H9 (cell line): ENCODE measurements around the gene COL18A1. TPM values are rescaled to one million over a fixed set of nuclear protein-coding genes. Genes with fewer than 3 reads are reported as not detected.

Experiments used
- DNase-seq: peaks from one replicate; pipeline ENCODE4 v3.0.0-alpha.2; 2017
- H2AFZ ChIP-seq: one replicate; pipeline ENCODE4 v1.6.1; 2013; ENCODE audit warnings: mild to moderate bottlenecking, low read length, control low read depth, moderate library complexity
- H2AK5ac ChIP-seq: 2 replicates; pipeline ENCODE4 v1.6.1; 2013; ENCODE audit warnings: low read length, control low read depth, mixed read lengths; ENCODE audit not compliant: insufficient read length
- H2BK120ac ChIP-seq: one replicate; pipeline ENCODE4 v1.6.1; 2013; ENCODE audit warnings: low read depth, mild to moderate bottlenecking, low read length, control low read depth, inconsistent platforms; ENCODE audit not compliant: poor library complexity, severe bottlenecking
- H2BK12ac ChIP-seq: 2 replicates; pipeline ENCODE4 v1.6.1; 2013; ENCODE audit warnings: low read length, control low read depth, mixed read lengths, low read depth; ENCODE audit not compliant: insufficient read length
- H2BK15ac ChIP-seq: 2 replicates; pipeline ENCODE4 v1.6.1; 2013; ENCODE audit warnings: low read depth, low read length, control low read depth
- H2BK20ac ChIP-seq: one replicate; pipeline ENCODE4 v1.6.1; 2013; ENCODE audit warnings: low read depth, mild to moderate bottlenecking, low read length, control low read depth, inconsistent platforms; ENCODE audit not compliant: poor library complexity, severe bottlenecking
- H2BK5ac ChIP-seq: 2 replicates; pipeline ENCODE4 v1.6.1; 2013; ENCODE audit warnings: low read length, control low read depth, mixed read lengths; ENCODE audit not compliant: insufficient read length
- H3K14ac ChIP-seq: 2 replicates; pipeline ENCODE4 v1.6.1; 2013; ENCODE audit warnings: low read length, control low read depth; ENCODE audit not compliant: insufficient read depth
- H3K18ac ChIP-seq: 2 replicates; pipeline ENCODE4 v1.6.1; 2013; ENCODE audit warnings: low read depth, mild to moderate bottlenecking, mixed read lengths, low read length, control low read depth; ENCODE audit not compliant: insufficient read length
- H3K23ac ChIP-seq: 2 replicates; pipeline ENCODE4 v1.6.1; 2013; ENCODE audit warnings: low read length, control low read depth, mixed read lengths, low read depth; ENCODE audit not compliant: insufficient read length
- H3K23me2 ChIP-seq: 2 replicates; pipeline ENCODE4 v1.6.1; 2013; ENCODE audit warnings: low read depth, mild to moderate bottlenecking, mixed read lengths, low read length, control low read depth; ENCODE audit not compliant: insufficient read length, poor library complexity, severe bottlenecking
- H3K27ac ChIP-seq: 2 replicates; pipeline ENCODE4 v1.5.1; 2013; ENCODE audit warnings: low read length, control low read depth, mixed read lengths, low read depth; ENCODE audit not compliant: insufficient read length
- H3K27me3 ChIP-seq: 2 replicates; pipeline ENCODE4 v1.6.1; 2013; ENCODE audit warnings: low read length, control low read depth, inconsistent platforms; ENCODE audit not compliant: insufficient read depth
- H3K4ac ChIP-seq: 2 replicates; pipeline ENCODE4 v1.6.1; 2013; ENCODE audit warnings: low read depth, mild to moderate bottlenecking, control low read depth, inconsistent platforms, low read length, moderate library complexity
- H3K4me1 ChIP-seq: 2 replicates; pipeline ENCODE4 v1.6.1; 2013; ENCODE audit warnings: low read length, control low read depth, inconsistent platforms; ENCODE audit not compliant: insufficient read depth
- H3K4me2 ChIP-seq: 2 replicates; pipeline ENCODE4 v1.6.1; 2013; ENCODE audit warnings: low read length, control low read depth, mixed read lengths; ENCODE audit not compliant: insufficient read length, insufficient read depth
- H3K56ac ChIP-seq: 2 replicates; pipeline ENCODE4 v1.6.1; 2013; ENCODE audit warnings: low read depth, mild to moderate bottlenecking, mixed read lengths, low read length, control low read depth; ENCODE audit not compliant: insufficient read length
- H3K79me1 ChIP-seq: 2 replicates; pipeline ENCODE4 v1.6.1; 2013; ENCODE audit warnings: low read depth, mild to moderate bottlenecking, moderate library complexity, low read length, control low read depth, inconsistent platforms; ENCODE audit not compliant: insufficient read depth, poor library complexity, severe bottlenecking
- H3K79me2 ChIP-seq: 2 replicates; pipeline ENCODE4 v1.6.1; 2013; ENCODE audit warnings: low read length, control low read depth, inconsistent platforms; ENCODE audit not compliant: insufficient read depth
- H3K9ac ChIP-seq: 2 replicates; pipeline ENCODE4 v1.6.1; 2013; ENCODE audit warnings: low read length, control low read depth, mixed read lengths; ENCODE audit not compliant: insufficient read length; ENCODE audit errors: extremely low read depth
- H3K9me3 ChIP-seq: one replicate; pipeline ENCODE4 v1.6.1; 2013; ENCODE audit warnings: low read depth, low read length, inconsistent platforms; ENCODE audit not compliant: control insufficient read depth
- H3T11ph ChIP-seq: one replicate; pipeline ENCODE4 v1.6.1; 2013; ENCODE audit warnings: mild to moderate bottlenecking, low read length, control low read depth, inconsistent platforms
- H4K20me1 ChIP-seq: one replicate; pipeline ENCODE4 v1.6.1; 2013; ENCODE audit not compliant: control insufficient read depth, insufficient read length, insufficient read depth
- H4K5ac ChIP-seq: 2 replicates; pipeline ENCODE4 v1.6.1; 2013; ENCODE audit warnings: low read depth, mild to moderate bottlenecking, mixed read lengths, low read length, control low read depth; ENCODE audit not compliant: insufficient read length
- H4K8ac ChIP-seq: replicated peaks from 2 replicates; pipeline ENCODE4 v1.6.1; 2013; ENCODE audit warnings: low read length, control low read depth, mixed read lengths, low read depth; ENCODE audit not compliant: insufficient read length
- H4K91ac ChIP-seq: 2 replicates; pipeline ENCODE4 v1.6.1; 2013; ENCODE audit warnings: low read depth, mild to moderate bottlenecking, moderate library complexity, mixed read lengths, low read length, control low read depth; ENCODE audit not compliant: insufficient read length
- H3K27ac Mint-ChIP-seq, 3 experiments: 2 replicates in 2 of 3; 3 replicates in 1 of 3; pipeline ENCODE4 v1.8.0; 2020 to 2021; ENCODE audit warnings: mixed read lengths in 3 of 3, mild to moderate bottlenecking in 1 of 3, moderate library complexity in 1 of 3
- H3K27me3 Mint-ChIP-seq: 2 replicates; pipeline ENCODE4 v1.8.0; 2021; ENCODE audit warnings: low read depth, mild to moderate bottlenecking, moderate library complexity, mixed read lengths
- H3K36me3 Mint-ChIP-seq, 3 experiments: 2 replicates in 2 of 3; 3 replicates in 1 of 3; pipeline ENCODE4 v1.8.0; 2020 to 2021; ENCODE audit warnings: low read depth in 3 of 3, mixed read lengths in 3 of 3; ENCODE audit not compliant: insufficient read depth in 1 of 3
- H3K4me1 Mint-ChIP-seq, 2 experiments: 2 replicates each; pipeline ENCODE4 v1.8.0; 2020; ENCODE audit warnings: mixed read lengths in 2 of 2
- H3K4me3 Mint-ChIP-seq, 2 experiments: 2 replicates in 1 of 2; 3 replicates in 1 of 2; pipeline ENCODE4 v1.8.0; 2020 to 2021; ENCODE audit warnings: mild to moderate bottlenecking in 2 of 2, mixed read lengths in 2 of 2, moderate library complexity in 1 of 2
- H3K9me3 Mint-ChIP-seq, 2 experiments: 2 replicates in 1 of 2; 3 replicates in 1 of 2; pipeline ENCODE4 v1.8.0; 2020; ENCODE audit warnings: mild to moderate bottlenecking in 2 of 2, mixed read lengths in 2 of 2, moderate library complexity in 1 of 2
- CTCF ChIP-seq: fragments of 200-600 bp; sonication (generic); conservative IDR thresholded peaks from 3 replicates; pipeline ENCODE4 v1.8.0; 2021; ENCODE audit warnings: antibody characterized with exemption, mild to moderate bottlenecking
- WGBS: extraction: QIAGEN DNeasy Blood & Tissue Kit; methylation state at CpG from one replicate; pipeline ENCODE4 v1.1.7; 2013; ENCODE audit warnings: missing lambda C conversion rate, low lambda C conversion rate, mixed read lengths; ENCODE audit not compliant: insufficient read length; ENCODE audit errors: extremely low coverage; 5-methylcytosine and 5-hydroxymethylcytosine counted together
- total RNA-seq: library from RNA; stranded (reverse); gene quantifications from 2 replicates; pipeline ENCODE4 v1.2.1, GENCODE V29; 2021

The COL18A1 gene
- total RNA-seq, 1 experiment from 2014 or later = 232 TPM

- H3T11ph ChIP-seq = no peak overlapping the region
- H3K4me2 ChIP-seq = no peak overlapping the region
- no peaks in the 10 kb centered on the region for H4K20me1 ChIP-seq
- no peak overlapping the region for H2AFZ ChIP-seq
- H3K79me2 ChIP-seq = peaks cover 33% of the 10 kb centered on the region; the same call in 1 of the 2 replicates
- H3K56ac ChIP-seq = no peak overlapping the region
- no peaks in the 10 kb centered on the region for H3K23me2 ChIP-seq
- H3K4ac ChIP-seq = no peak overlapping the region
- Mint-ChIP-seq H3K36me3 (no peaks in the 10 kb centered on the region), H3K27ac (peak overlapping the region; percentile 77 to 93 (median 79); a peak in 5 of 7 replicates), H3K27me3 (no peaks in the 10 kb centered on the region; the same call in 1 of the 2 replicates), H3K4me3 (no peak overlapping the region), H3K4me1 (peaks cover 46 to 47% of the 10 kb centered on the region in 2 experiments), H3K9me3 (no peaks in the 10 kb centered on the region; a peak in 1 of 5 replicates)
- H2BK120ac ChIP-seq = no peak overlapping the region
- no peak overlapping the region for H3K9ac ChIP-seq
- H4K91ac ChIP-seq = no peak overlapping the region
- H3K9me3 ChIP-seq = no peaks in the 10 kb centered on the region
- no peak overlapping the region for H4K8ac ChIP-seq
- H2BK15ac ChIP-seq = no peak overlapping the region
- no CpG with 5 or more reads among the region's 15 CpGs for WGBS
- no peak overlapping the region for H2BK20ac ChIP-seq
- H3K23ac ChIP-seq = no peak overlapping the region
- no peak for DNase-seq
- peaks cover 5% of the 10 kb centered on the region for H3K79me1 ChIP-seq
- no peak overlapping the region for H2AK5ac ChIP-seq
- no peak overlapping the region for H3K27ac ChIP-seq
- H3K14ac ChIP-seq = no peak overlapping the region; the same call in 1 of the 2 replicates
- H3K18ac ChIP-seq = no peak overlapping the region
- no peak overlapping the region for H4K5ac ChIP-seq
- H2BK12ac ChIP-seq = no peak overlapping the region
- no peak for TF ChIP-seq CTCF
- H2BK5ac ChIP-seq = no peak overlapping the region
- H3K4me1 ChIP-seq = no peaks in the 10 kb centered on the region; the same call in 1 of the 2 replicates
- no peaks in the 10 kb centered on the region for H3K27me3 ChIP-seq
These were observed 30.5 kb downstream of the COL18A1 start for GRCh38 chr21:45435405-45435981.
